Activated T-helper 17 cell treated with anti-CD3 and anti-CD28 coated beads, Interleukin-2, amount 50 U/mL, for 72 hours (primary cell): ENCODE measurements around the gene BMX. TPM values are rescaled to one million over a fixed set of nuclear protein-coding genes. Genes with fewer than 3 reads are reported as not detected.

Source experiments
- ATAC-seq: fragments of 150-1000 bp; cut with Tn5 transposase; replicated peaks from 2 replicates; pipeline ENCODE4 v1.10.0; 2021; ENCODE audit warnings: mild to moderate bottlenecking, moderate library complexity
- H3K27ac Mint-ChIP-seq: one replicate; pipeline ENCODE4 v1.8.0; 2022; ENCODE audit warnings: mixed read lengths
- H3K27me3 Mint-ChIP-seq: one replicate; pipeline ENCODE4 v1.8.0; 2022; ENCODE audit warnings: mixed read lengths
- H3K36me3 Mint-ChIP-seq: one replicate; pipeline ENCODE4 v1.8.0; 2022; ENCODE audit warnings: low read depth, mild to moderate bottlenecking, mixed read lengths
- H3K4me1 Mint-ChIP-seq: one replicate; pipeline ENCODE4 v1.8.0; 2022; ENCODE audit warnings: mixed read lengths
- H3K4me3 Mint-ChIP-seq: one replicate; pipeline ENCODE4 v1.8.0; 2022; ENCODE audit warnings: mild to moderate bottlenecking, mixed read lengths
- H3K9me3 Mint-ChIP-seq: one replicate; pipeline ENCODE4 v1.8.0; 2022; ENCODE audit warnings: mixed read lengths
- total RNA-seq, 2 donors: library from RNA; stranded (reverse); gene quantifications; one replicate each; pipeline ENCODE4 v1.2.3, GENCODE V29; 2022

Gene BMX
- not detected for total RNA-seq

- H3K36me3 Mint-ChIP-seq, result no peaks in the 10 kb centered on the region
- peaks cover 9% of the 10 kb centered on the region for H3K27me3 Mint-ChIP-seq
- ATAC-seq, result no peak
- no peaks in the 10 kb centered on the region for H3K9me3 Mint-ChIP-seq
- H3K27ac Mint-ChIP-seq, result no peak within 1 kb of the TSS
- no peak within 1 kb of the TSS for H3K4me3 Mint-ChIP-seq
- no peaks in the 10 kb centered on the region for H3K4me1 Mint-ChIP-seq
These were observed at the start of gene BMX for GRCh38 chrX:15500497-15500966. Gene BMX (plus strand): TSS chrX:15500807. CDS start chrX:15508354, 7,547 bp downstream.

GRCh38 chrX:15451913-15452312 is 48.7 kb upstream of the BMX start:
- no peak overlapping the region for H3K4me3 Mint-ChIP-seq
- H3K27me3 Mint-ChIP-seq, result no peaks in the 10 kb centered on the region
- no peaks in the 10 kb centered on the region for H3K36me3 Mint-ChIP-seq
- H3K9me3 Mint-ChIP-seq, result no peaks in the 10 kb centered on the region
- no peak for ATAC-seq
- H3K4me1 Mint-ChIP-seq, result no peaks in the 10 kb centered on the region
- no peak overlapping the region for H3K27ac Mint-ChIP-seq

GRCh38 chrX:15464704-15465103 is 35.9 kb upstream of the BMX start:
- H3K27me3 Mint-ChIP-seq, result no peaks in the 10 kb centered on the region
- no peak for ATAC-seq
- H3K9me3 Mint-ChIP-seq, result no peaks in the 10 kb centered on the region
- no peaks in the 10 kb centered on the region for H3K4me1 Mint-ChIP-seq
- no peak overlapping the region for H3K4me3 Mint-ChIP-seq
- no peak overlapping the region for H3K27ac Mint-ChIP-seq
- no peaks in the 10 kb centered on the region for H3K36me3 Mint-ChIP-seq

- Mint-ChIP-seq H3K27ac (no peak overlapping the region), H3K27me3 (no peaks in the 10 kb centered on the region), H3K4me3 (no peak overlapping the region), H3K4me1 (no peaks in the 10 kb centered on the region), H3K9me3 (no peaks in the 10 kb centered on the region), H3K36me3 (no peaks in the 10 kb centered on the region)
- ATAC-seq, result no peak
These were observed 35.3 kb upstream of the BMX start for GRCh38 chrX:15465347-15465746.

GRCh38 chrX:15465896-15466651 is 34.5 kb upstream of the BMX start:
- Mint-ChIP-seq H3K4me1 (no peaks in the 10 kb centered on the region), H3K4me3 (no peak overlapping the region), H3K27me3 (no peaks in the 10 kb centered on the region), H3K36me3 (no peaks in the 10 kb centered on the region), H3K9me3 (no peaks in the 10 kb centered on the region), H3K27ac (no peak overlapping the region)
- ATAC-seq, result no peak

GRCh38 chrX:15468036-15468435 is 32.6 kb upstream of the BMX start:
- ATAC-seq, result no peak
- Mint-ChIP-seq H3K4me3 (no peak overlapping the region), H3K27ac (no peak overlapping the region), H3K9me3 (no peaks in the 10 kb centered on the region), H3K36me3 (no peaks in the 10 kb centered on the region), H3K27me3 (no peaks in the 10 kb centered on the region), H3K4me1 (no peaks in the 10 kb centered on the region)

- no peaks in the 10 kb centered on the region for H3K36me3 Mint-ChIP-seq
- H3K4me3 Mint-ChIP-seq, result no peak overlapping the region
- no peak for ATAC-seq
- no peaks in the 10 kb centered on the region for H3K9me3 Mint-ChIP-seq
- H3K4me1 Mint-ChIP-seq, result no peaks in the 10 kb centered on the region
- H3K27ac Mint-ChIP-seq, result no peak overlapping the region
- no peaks in the 10 kb centered on the region for H3K27me3 Mint-ChIP-seq
These were observed 31.0 kb upstream of the BMX start for GRCh38 chrX:15469613-15470012.

- H3K27ac Mint-ChIP-seq, result no peak overlapping the region
- H3K27me3 Mint-ChIP-seq, result no peaks in the 10 kb centered on the region
- H3K36me3 Mint-ChIP-seq, result no peaks in the 10 kb centered on the region
- H3K4me1 Mint-ChIP-seq, result no peaks in the 10 kb centered on the region
- H3K4me3 Mint-ChIP-seq, result no peak overlapping the region
- H3K9me3 Mint-ChIP-seq, result no peaks in the 10 kb centered on the region
- ATAC-seq, result peak; percentile 64
These were observed 29.6 kb upstream of the BMX start for GRCh38 chrX:15471028-15471427.

- ATAC-seq, result no peak
- Mint-ChIP-seq H3K36me3 (no peaks in the 10 kb centered on the region), H3K4me1 (no peaks in the 10 kb centered on the region), H3K27ac (no peak overlapping the region), H3K27me3 (no peaks in the 10 kb centered on the region), H3K9me3 (no peaks in the 10 kb centered on the region), H3K4me3 (no peak overlapping the region)
These were observed 28.1 kb upstream of the BMX start for GRCh38 chrX:15472531-15472930.

GRCh38 chrX:15474028-15474427 is 26.6 kb upstream of the BMX start:
- no peak for ATAC-seq
- H3K4me3 Mint-ChIP-seq, result no peak overlapping the region
- H3K9me3 Mint-ChIP-seq, result no peaks in the 10 kb centered on the region
- H3K27ac Mint-ChIP-seq, result no peak overlapping the region
- H3K36me3 Mint-ChIP-seq, result no peaks in the 10 kb centered on the region
- no peaks in the 10 kb centered on the region for H3K4me1 Mint-ChIP-seq
- H3K27me3 Mint-ChIP-seq, result no peaks in the 10 kb centered on the region

- H3K36me3 Mint-ChIP-seq, result no peaks in the 10 kb centered on the region
These were observed 25.6 kb upstream of the BMX start for GRCh38 chrX:15475021-15475420.

GRCh38 chrX:15475486-15475885 is 25.1 kb upstream of the BMX start:
- no peaks in the 10 kb centered on the region for H3K27me3 Mint-ChIP-seq
- no peak for ATAC-seq
- H3K4me1 Mint-ChIP-seq, result no peaks in the 10 kb centered on the region
- no peaks in the 10 kb centered on the region for H3K9me3 Mint-ChIP-seq
- H3K36me3 Mint-ChIP-seq, result no peaks in the 10 kb centered on the region
- H3K4me3 Mint-ChIP-seq, result no peak overlapping the region
- no peak overlapping the region for H3K27ac Mint-ChIP-seq

More at GRCh38 chrX:15475021-15475420, 25.6 kb upstream of the BMX start:
- Mint-ChIP-seq H3K4me3 (no peak overlapping the region), H3K9me3 (no peaks in the 10 kb centered on the region), H3K27me3 (no peaks in the 10 kb centered on the region), H3K4me1 (no peaks in the 10 kb centered on the region), H3K27ac (no peak overlapping the region)
- ATAC-seq, result no peak

- no peak overlapping the region for H3K4me3 Mint-ChIP-seq
- H3K9me3 Mint-ChIP-seq, result no peaks in the 10 kb centered on the region
- H3K27me3 Mint-ChIP-seq, result no peaks in the 10 kb centered on the region
- no peak for ATAC-seq
- no peaks in the 10 kb centered on the region for H3K4me1 Mint-ChIP-seq
- no peaks in the 10 kb centered on the region for H3K36me3 Mint-ChIP-seq
- no peak overlapping the region for H3K27ac Mint-ChIP-seq
These were observed 16.7 kb upstream of the BMX start for GRCh38 chrX:15483891-15484290.

GRCh38 chrX:15492469-15492868 is 8.1 kb upstream of the BMX start:
- no peaks in the 10 kb centered on the region for H3K9me3 Mint-ChIP-seq
- H3K4me3 Mint-ChIP-seq, result peak overlapping the region; percentile 78
- H3K27ac Mint-ChIP-seq, result no peak overlapping the region
- no peaks in the 10 kb centered on the region for H3K36me3 Mint-ChIP-seq
- peaks cover 5% of the 10 kb centered on the region for H3K4me1 Mint-ChIP-seq
- H3K27me3 Mint-ChIP-seq, result no peaks in the 10 kb centered on the region
- no peak for ATAC-seq

- Mint-ChIP-seq H3K27ac (peak within 1 kb of the TSS; percentile 56), H3K36me3 (no peaks in the 10 kb centered on the region), H3K9me3 (no peaks in the 10 kb centered on the region), H3K4me3 (peak within 1 kb of the TSS; percentile 78), H3K27me3 (peaks cover 3% of the 10 kb centered on the region), H3K4me1 (peaks cover 5% of the 10 kb centered on the region)
- peak; percentile 100 for ATAC-seq
These were observed 7.3 kb upstream of the BMX start, which contains the start of gene PIR for GRCh38 chrX:15493118-15493962. Gene PIR (minus strand): TSS chrX:15493333. CDS start chrX:15491257, 2,076 bp downstream.
